ENCODE data around the gene MSRB2.

- TF ChIP-seq CTCF (conservative IDR thresholded peaks at IDR 0.05 in 1 of 2, IDR thresholded peaks at IDR 0.05 in 1 of 2; ENCODE audit: low read depth in 1 of 2, low read length in 2 of 2) = no peak
- TF ChIP-seq EZH2 (IDR thresholded peaks at IDR 0.05; ENCODE audit: low read length, missing control alignments) = no peak
Observed at GRCh38 chr10:23081221-23081750, 14.1 kb upstream of the MSRB2 start.

Measured in fibroblast of lung (primary cell).